Panc1 (cell line): Measurements from ENCODE around the gene MRPL17. TPM values are rescaled to one million over a fixed set of nuclear protein-coding genes. Genes with fewer than 3 reads are reported as not detected.
"Not testable (repeated sequence)": the region's sequence is repeated elsewhere in the genome, so short reads cannot be mapped to it uniquely, and the experiment has no call there.

Source experiments
- ATAC-seq: fragments of 200-7000 bp; cut with Tn5 transposase; 2 replicates; pipeline ENCODE4 v1.9.1; 2020; ENCODE audit warnings: mild to moderate bottlenecking, moderate library complexity
- BruUV-seq: library from RNA; stranded (reverse); fragments of 400-500 nt; replicated peaks from 2 replicates; lab custom pipeline; 2021; lab: Mats Ljungman, UMichigan
- CTCF ChIA-PET: fragments of 300-600 bp; sonication (Branson Sonifier 250); formaldehyde crosslinking; loops from one replicate; lab custom pipeline; 2022; ENCODE audit warnings: antibody characterized with exemption; lab: Charles Lee
- POLR2A ChIA-PET: fragments of 300-600 bp; sonication (Branson Sonifier 250); formaldehyde crosslinking; loops from one replicate; lab custom pipeline; 2022; ENCODE audit warnings: antibody characterized with exemption; lab: Charles Lee
- DNase-seq: peaks from one replicate; pipeline ENCODE4 v3.0.0-alpha.2; 2010; ENCODE audit warnings: low read depth, low spot score
- H3K27ac ChIP-seq: 2 replicates; pipeline ENCODE4 v1.5.1; 2011; ENCODE audit warnings: mild to moderate bottlenecking, low read length, inconsistent platforms
- H3K27me3 ChIP-seq: fragments of 200-500 bp; sonication (Bioruptor generic); 2 replicates; pipeline ENCODE4 v1.6.0; 2014; ENCODE audit warnings: low read length, inconsistent platforms; ENCODE audit not compliant: control insufficient read depth, insufficient read depth
- H3K36me3 ChIP-seq: fragments of 200-500 bp; sonication (Bioruptor generic); 2 replicates; pipeline ENCODE4 v1.5.1; 2014; ENCODE audit warnings: inconsistent platforms, mild to moderate bottlenecking, low read length, moderate library complexity; ENCODE audit not compliant: control insufficient read depth, insufficient read depth
- H3K4me1 ChIP-seq: 2 replicates; pipeline ENCODE4 v1.5.1; 2011; ENCODE audit warnings: inconsistent platforms, mild to moderate bottlenecking, low read length, moderate library complexity; ENCODE audit not compliant: control insufficient read depth, insufficient read depth
- H3K4me3 ChIP-seq, 2 experiments: 2 replicates each; pipeline ENCODE4 v1.5.1; 2011 to 2012; ENCODE audit warnings: low read depth in 2 of 2, low read length in 2 of 2, mild to moderate bottlenecking in 2 of 2, inconsistent platforms in 1 of 2, moderate library complexity in 1 of 2
- H3K9me3 ChIP-seq: fragments of 200-500 bp; sonication (Bioruptor generic); 2 replicates; pipeline ENCODE4 v1.5.1; 2014; ENCODE audit warnings: low read depth, mild to moderate bottlenecking, inconsistent platforms, low read length, moderate library complexity; ENCODE audit not compliant: control insufficient read depth, insufficient read depth
- CTCF ChIP-seq: fragments of 450-650 bp; IDR thresholded peaks from 2 replicates; pipeline ENCODE4 v1.5.1; 2017; ENCODE audit warnings: mild to moderate bottlenecking
- POLR2AphosphoS5 ChIP-seq: IDR thresholded peaks from 2 replicates; pipeline ENCODE4 v1.6.1; 2012; ENCODE audit warnings: mild to moderate bottlenecking, low read depth, low read length, moderate library complexity
- REST ChIP-seq, 2 experiments: IDR thresholded peaks; 2 replicates each; pipeline ENCODE4 v1.6.1; 2011 to 2012; ENCODE audit warnings: low read depth in 2 of 2, control low read depth in 1 of 2, low read length in 1 of 2, mild to moderate bottlenecking in 1 of 2, moderate library complexity in 1 of 2; ENCODE audit not compliant: insufficient read depth in 1 of 2
- SIN3A ChIP-seq: IDR thresholded peaks from 2 replicates; pipeline ENCODE4 v1.6.1; 2012; ENCODE audit warnings: low read depth, mild to moderate bottlenecking, low read length, moderate library complexity, borderline replicate concordance; ENCODE audit not compliant: insufficient read depth
- TCF7L2 ChIP-seq: IDR thresholded peaks from 2 replicates; pipeline ENCODE4 v1.6.1; 2011; ENCODE audit warnings: mild to moderate bottlenecking, low read depth, low read length, inconsistent platforms
- in situ Hi-C: cut with HindIII; loops from 2 replicates; pipeline ENCODE4 v1.10.0; 2016; ENCODE audit warnings: low sequenced_read_pairs, low pct_unique_long_range_greater_than_20kb
- intact Hi-C: fragments of 100-400 bp; cut with micrococcal nuclease; formaldehyde crosslinking; loops from one replicate; pipeline ENCODE4 v1.10.0; 2022; ENCODE audit not compliant: unreplicated experiment
- total RNA-seq: library from RNA; stranded (reverse); gene quantifications from one replicate; pipeline ENCODE4 v1.2.1, GENCODE V29; 2021; ENCODE audit not compliant: unreplicated experiment

Gene MRPL17
- total RNA-seq, 1 experiment from 2014 or later = 115 TPM

GRCh38 chr11:6717426-6717825 is 34.3 kb upstream of the MRPL17 start:
- Histone ChIP-seq H3K36me3 (no peaks in the 10 kb centered on the region), H3K27me3 (peaks cover 40% of the 10 kb centered on the region), H3K27ac (no peak overlapping the region), H3K4me3 (no peak overlapping the region), H3K9me3 (no peaks in the 10 kb centered on the region), H3K4me1 (no peaks in the 10 kb centered on the region)
- POLR2A ChIA-PET = no interaction called here
- CTCF ChIA-PET = interaction anchor here (0.6 kb wide), 1 partner anchor 171 kb away, joined by 3 read pairs; no protein-coding TSS in a partner anchor
- in situ Hi-C loops (no loop called here), intact Hi-C loops (no loop called here)
- no peak for ATAC-seq
- TF ChIP-seq CTCF = no peak
- no peak for TF ChIP-seq POLR2AphosphoS5
- TF ChIP-seq SIN3A = no peak
- no peak for TF ChIP-seq TCF7L2
- no peak for TF ChIP-seq REST (IDR thresholded peaks at IDR 0.05; ENCODE audit: insufficient read depth in 1 of 2, low read depth in 2 of 2, low read length in 1 of 2)
- no TSS peak for BruUV-seq
- DNase-seq = no peak

- H3K4me3 ChIP-seq, POLR2A ChIA-PET, intact Hi-C loops, H3K9me3 ChIP-seq, BruUV-seq, ATAC-seq, H3K27ac ChIP-seq, in situ Hi-C loops, H3K36me3 ChIP-seq, H3K4me1 ChIP-seq, DNase-seq: not testable (repeated sequence)
- TF ChIP-seq CTCF = peak; percentile 77
- peaks cover 19% of the 10 kb centered on the region for H3K27me3 ChIP-seq
- CTCF ChIA-PET = interaction anchor here (1.0 kb wide), 1 partner anchor 181 kb away, joined by 3 read pairs; no protein-coding TSS in a partner anchor
These were observed 28.4 kb upstream of the MRPL17 start for GRCh38 chr11:6711552-6711951.
